Activated naive CD4-positive, alpha-beta T cell treated with anti-CD3 and anti-CD28 coated beads, Interleukin-2, amount 10 ng/mL, durations not matched to agents 7 days and 5 days (primary cell): ENCODE data around the gene PCGF5.
A peak's percentile ranks its signal among the peaks of the same experiment; 100 is the strongest.

Source experiments
- CTCF ChIA-PET: fragments of 350-600 bp; sonication (Branson Sonifier 250); formaldehyde crosslinking; loops from one replicate; lab custom pipeline; 2021; ENCODE audit warnings: antibody characterized with exemption; lab: Charles Lee
- DNase-seq: peaks from one replicate; pipeline ENCODE4 v3.0.0-alpha.2; 2020
- H3K27ac Mint-ChIP-seq: one replicate; pipeline ENCODE4 v1.8.0; 2021; ENCODE audit warnings: mild to moderate bottlenecking, moderate library complexity, mixed read lengths
- H3K27me3 Mint-ChIP-seq: one replicate; pipeline ENCODE4 v1.8.0; 2021; ENCODE audit warnings: mild to moderate bottlenecking, mixed read lengths
- H3K36me3 Mint-ChIP-seq: one replicate; pipeline ENCODE4 v1.8.0; 2021; ENCODE audit warnings: mixed read lengths
- H3K4me1 Mint-ChIP-seq: one replicate; pipeline ENCODE4 v1.8.0; 2021; ENCODE audit warnings: mixed read lengths
- H3K4me3 Mint-ChIP-seq: one replicate; pipeline ENCODE4 v1.8.0; 2021; ENCODE audit warnings: mild to moderate bottlenecking, moderate library complexity, mixed read lengths
- H3K9me3 Mint-ChIP-seq: one replicate; pipeline ENCODE4 v1.8.0; 2021; ENCODE audit warnings: mixed read lengths

PCGF5 gene

GRCh38 chr10:91198781-91199180, 21.7 kb upstream of the PCGF5 start:
- peaks cover 82% of the 10 kb centered on the region for H3K4me1 Mint-ChIP-seq
- DNase-seq: peak; percentile 29
- no peaks in the 10 kb centered on the region for H3K27me3 Mint-ChIP-seq
- peaks cover 6% of the 10 kb centered on the region for H3K9me3 Mint-ChIP-seq
- peaks cover 32% of the 10 kb centered on the region for H3K36me3 Mint-ChIP-seq
- peak overlapping the region; percentile 86 for H3K27ac Mint-ChIP-seq
- peak overlapping the region; percentile 16 for H3K4me3 Mint-ChIP-seq
- CTCF ChIA-PET: interaction anchor here (0.6 to 1.0 kb wide), 2 partner anchors 51 to 192 kb away, joined by 3 read pairs; no protein-coding TSS in a partner anchor

- Mint-ChIP-seq H3K27ac (peak overlapping the region; percentile 86), H3K36me3 (peaks cover 29% of the 10 kb centered on the region), H3K4me3 (peak overlapping the region; percentile 35), H3K9me3 (peaks cover 3% of the 10 kb centered on the region), H3K27me3 (no peaks in the 10 kb centered on the region), H3K4me1 (peaks cover 81% of the 10 kb centered on the region)
- DNase-seq: no peak
- CTCF ChIA-PET: interaction anchor here (1.0 to 1.6 kb wide), 4 partner anchors 10 to 195 kb away, joined by 3 to 5 read pairs (median 4); no protein-coding TSS in a partner anchor
Measured at GRCh38 chr10:91200314-91201212, 19.9 kb upstream of the PCGF5 start.

GRCh38 chr10:91201213-91201996, 19.1 kb upstream of the PCGF5 start:
- Mint-ChIP-seq H3K36me3 (peaks cover 29% of the 10 kb centered on the region), H3K4me1 (peaks cover 83% of the 10 kb centered on the region), H3K27ac (peak overlapping the region; percentile 86), H3K9me3 (peaks cover 3% of the 10 kb centered on the region), H3K4me3 (peak overlapping the region; percentile 35), H3K27me3 (no peaks in the 10 kb centered on the region)
- DNase-seq: peak; percentile 74
- CTCF ChIA-PET: interaction anchor here (1.0 to 1.6 kb wide), 4 partner anchors 9 to 196 kb away, joined by 3 to 5 read pairs (median 4); no protein-coding TSS in a partner anchor

- H3K27me3 Mint-ChIP-seq: no peaks in the 10 kb centered on the region
- H3K27ac Mint-ChIP-seq: peak overlapping the region; percentile 5
- H3K4me1 Mint-ChIP-seq: peaks cover 60% of the 10 kb centered on the region
- no peak overlapping the region for H3K4me3 Mint-ChIP-seq
- CTCF ChIA-PET: no interaction called here
- peaks cover 14% of the 10 kb centered on the region for H3K36me3 Mint-ChIP-seq
- no peaks in the 10 kb centered on the region for H3K9me3 Mint-ChIP-seq
- no peak for DNase-seq
Measured at GRCh38 chr10:91206427-91206826, 14.0 kb upstream of the PCGF5 start.

GRCh38 chr10:91206837-91207474, 13.5 kb upstream of the PCGF5 start:
- peak overlapping the region; percentile 5 for H3K27ac Mint-ChIP-seq
- CTCF ChIA-PET: no interaction called here
- H3K4me3 Mint-ChIP-seq: no peak overlapping the region
- H3K9me3 Mint-ChIP-seq: no peaks in the 10 kb centered on the region
- no peak for DNase-seq
- H3K4me1 Mint-ChIP-seq: peaks cover 55% of the 10 kb centered on the region
- no peaks in the 10 kb centered on the region for H3K27me3 Mint-ChIP-seq
- peaks cover 14% of the 10 kb centered on the region for H3K36me3 Mint-ChIP-seq

- CTCF ChIA-PET: interaction anchor here (0.7 kb wide), 1 partner anchor 41 kb away, joined by 3 read pairs; no protein-coding TSS in a partner anchor
- Mint-ChIP-seq H3K27ac (no peak overlapping the region), H3K36me3 (peaks cover 12% of the 10 kb centered on the region), H3K4me1 (peaks cover 40% of the 10 kb centered on the region), H3K27me3 (no peaks in the 10 kb centered on the region), H3K9me3 (no peaks in the 10 kb centered on the region), H3K4me3 (no peak overlapping the region)
- no peak for DNase-seq
Measured at GRCh38 chr10:91208642-91209041, 11.8 kb upstream of the PCGF5 start.

- Mint-ChIP-seq H3K4me3 (no peak overlapping the region), H3K4me1 (peaks cover 37% of the 10 kb centered on the region), H3K36me3 (peaks cover 10% of the 10 kb centered on the region), H3K27ac (no peak overlapping the region), H3K9me3 (no peaks in the 10 kb centered on the region), H3K27me3 (no peaks in the 10 kb centered on the region)
- CTCF ChIA-PET: interaction anchor here (0.6 to 1.4 kb wide), 3 partner anchors 9 to 330 kb away, joined by 3 to 5 read pairs (median 5); no protein-coding TSS in a partner anchor
- DNase-seq: no peak
Measured at GRCh38 chr10:91210014-91210413, 10.4 kb upstream of the PCGF5 start.

- DNase-seq: no peak
- no peak overlapping the region for H3K4me3 Mint-ChIP-seq
- H3K36me3 Mint-ChIP-seq: peaks cover 7% of the 10 kb centered on the region
- H3K27me3 Mint-ChIP-seq: no peaks in the 10 kb centered on the region
- H3K27ac Mint-ChIP-seq: no peak overlapping the region
- CTCF ChIA-PET: interaction anchor here (0.5 to 1.4 kb wide), 4 partner anchors 10 to 1063 kb away, joined by 3 to 5 read pairs (median 4); no protein-coding TSS in a partner anchor
- peaks cover 33% of the 10 kb centered on the region for H3K4me1 Mint-ChIP-seq
- no peaks in the 10 kb centered on the region for H3K9me3 Mint-ChIP-seq
Measured at GRCh38 chr10:91210435-91210834, 10.0 kb upstream of the PCGF5 start.

GRCh38 chr10:91211675-91212074, 8.8 kb upstream of the PCGF5 start:
- Mint-ChIP-seq H3K27me3 (no peaks in the 10 kb centered on the region), H3K36me3 (peaks cover 7% of the 10 kb centered on the region), H3K4me3 (no peak overlapping the region), H3K27ac (no peak overlapping the region), H3K4me1 (peaks cover 20% of the 10 kb centered on the region), H3K9me3 (no peaks in the 10 kb centered on the region)
- CTCF ChIA-PET: no interaction called here
- no peak for DNase-seq

- CTCF ChIA-PET: no interaction called here
- Mint-ChIP-seq H3K27me3 (no peaks in the 10 kb centered on the region), H3K4me1 (peaks cover 14% of the 10 kb centered on the region)
Measured at GRCh38 chr10:91214911-91215310, 5.6 kb upstream of the PCGF5 start.

GRCh38 chr10:91215384-91215783, 5.1 kb upstream of the PCGF5 start:
- no peak for DNase-seq
- CTCF ChIA-PET: no interaction called here
- Mint-ChIP-seq H3K9me3 (no peaks in the 10 kb centered on the region), H3K4me1 (peaks cover 12% of the 10 kb centered on the region), H3K36me3 (no peaks in the 10 kb centered on the region), H3K27me3 (no peaks in the 10 kb centered on the region), H3K4me3 (no peak overlapping the region), H3K27ac (no peak overlapping the region)

More at GRCh38 chr10:91214911-91215310, 5.6 kb upstream of the PCGF5 start:
- H3K27ac Mint-ChIP-seq: no peak overlapping the region
- H3K4me3 Mint-ChIP-seq: no peak overlapping the region
- no peaks in the 10 kb centered on the region for H3K36me3 Mint-ChIP-seq
- no peak for DNase-seq
- H3K9me3 Mint-ChIP-seq: no peaks in the 10 kb centered on the region

- peaks cover 40% of the 10 kb centered on the region for H3K4me1 Mint-ChIP-seq
- CTCF ChIA-PET: no interaction called here
- no peaks in the 10 kb centered on the region for H3K27me3 Mint-ChIP-seq
- peaks cover 22% of the 10 kb centered on the region for H3K36me3 Mint-ChIP-seq
- H3K4me3 Mint-ChIP-seq: peak overlapping the region; percentile 73
- DNase-seq: no peak
- peak overlapping the region; percentile 89 for H3K27ac Mint-ChIP-seq
- H3K9me3 Mint-ChIP-seq: no peaks in the 10 kb centered on the region
Measured at GRCh38 chr10:91219371-91220193, 881 bp upstream of the PCGF5 start.
